CD4-positive, alpha-beta T cell (primary cell): ENCODE results near the gene NFIC. TPM values are rescaled to one million over a fixed set of nuclear protein-coding genes. Genes with fewer than 3 reads are reported as not detected.

Source experiments
- ATAC-seq: fragments of 200-7000 bp; cut with Tn5 transposase; one replicate; pipeline ENCODE4 v1.10.0; 2022; ENCODE audit warnings: mild to moderate bottlenecking; ENCODE audit not compliant: poor library complexity
- CTCF ChIA-PET: fragments of 350-600 bp; sonication (Branson Sonifier 250); formaldehyde crosslinking; loops from one replicate; lab custom pipeline; 2021; ENCODE audit warnings: antibody characterized with exemption, inconsistent platforms; lab: Charles Lee
- POLR2A ChIA-PET: fragments of 350-600 bp; sonication (Branson Sonifier 250); formaldehyde crosslinking; loops from one replicate; lab custom pipeline; 2021; ENCODE audit warnings: antibody characterized with exemption, inconsistent platforms; lab: Charles Lee
- DNase-seq, 14 experiments: peaks; one replicate each; pipeline ENCODE4 v3.0.0-alpha.2; 2013 to 2020; ENCODE audit warnings: mixed read lengths in 2 of 14
- H3K27ac ChIP-seq, 2 donors: one replicate each; pipeline versions ENCODE4 v1.5.1 to v1.7.0; 2013; ENCODE audit warnings: low read length in 2 of 2, low read depth in 1 of 2, mild to moderate bottlenecking in 1 of 2
- H3K27me3 ChIP-seq, 2 experiments: 1 replicate in 1 of 2; 2 replicates in 1 of 2; pipeline versions ENCODE4 v1.6.1 to v1.7.0; 2013; ENCODE audit warnings: low read length in 2 of 2, control low read depth in 1 of 2, mild to moderate bottlenecking in 1 of 2, moderate library complexity in 1 of 2; ENCODE audit not compliant: insufficient read depth in 2 of 2, control insufficient read depth in 1 of 2
- H3K36me3 ChIP-seq: one replicate; pipeline ENCODE4 v1.6.1; 2013; ENCODE audit warnings: low read length, control low read depth; ENCODE audit not compliant: insufficient read depth
- H3K4me1 ChIP-seq: one replicate; pipeline ENCODE4 v1.6.1; 2013; ENCODE audit warnings: low read length, control low read depth; ENCODE audit not compliant: insufficient read depth
- H3K4me3 ChIP-seq: one replicate; pipeline ENCODE4 v1.5.1; 2013; ENCODE audit warnings: mild to moderate bottlenecking, low read length, moderate library complexity
- H3K9me3 ChIP-seq, 2 experiments: 1 replicate in 1 of 2; 2 replicates in 1 of 2; pipeline versions ENCODE4 v1.6.1 to v1.7.0; 2013; ENCODE audit warnings: low read length in 2 of 2, mild to moderate bottlenecking in 2 of 2, control low read depth in 1 of 2, moderate library complexity in 1 of 2; ENCODE audit not compliant: control insufficient read depth in 1 of 2, insufficient read depth in 1 of 2
- H3K27ac Mint-ChIP-seq: one replicate; pipeline ENCODE4 v1.8.0; 2020; ENCODE audit warnings: mixed read lengths
- H3K27me3 Mint-ChIP-seq: one replicate; pipeline ENCODE4 v1.8.0; 2021; ENCODE audit warnings: mixed read lengths
- H3K36me3 Mint-ChIP-seq: one replicate; pipeline ENCODE4 v1.8.0; 2021; ENCODE audit warnings: low read depth, mixed read lengths
- H3K4me1 Mint-ChIP-seq: one replicate; pipeline ENCODE4 v1.8.0; 2021; ENCODE audit warnings: low read depth, mixed read lengths
- H3K4me3 Mint-ChIP-seq: one replicate; pipeline ENCODE4 v1.8.0; 2020; ENCODE audit warnings: mild to moderate bottlenecking, mixed read lengths
- H3K9me3 Mint-ChIP-seq: one replicate; pipeline ENCODE4 v1.8.0; 2020; ENCODE audit warnings: mixed read lengths
- intact Hi-C, 2 experiments: fragments of 100-400 bp; cut with DNase I in 1 of 2; cut with micrococcal nuclease in 1 of 2; formaldehyde crosslinking; loops; one replicate each; pipeline versions ENCODE4 v1.15.1 to v1.9.0; 2023 to 2025; cut with DNase I, micrococcal nuclease
- total RNA-seq, 174 experiments: library from RNA in 2 of 174; stranded (reverse) in 2 of 174; gene quantifications; one replicate each; pipeline ENCODE4 v1.2.3 and lab custom pipeline; 2021 to 2026
- TF ChIP-seq, protein P1 (sequence below): fragments of 200-600 bp; IDR thresholded peaks from one replicate; pipeline ENCODE4 v1.8.0; 2022; ENCODE audit warnings: antibody characterized with exemption, mild to moderate bottlenecking

NFIC gene
- total RNA-seq, 2 experiments from 2014 or later = 22.1 to 22.2 TPM

DNA sequence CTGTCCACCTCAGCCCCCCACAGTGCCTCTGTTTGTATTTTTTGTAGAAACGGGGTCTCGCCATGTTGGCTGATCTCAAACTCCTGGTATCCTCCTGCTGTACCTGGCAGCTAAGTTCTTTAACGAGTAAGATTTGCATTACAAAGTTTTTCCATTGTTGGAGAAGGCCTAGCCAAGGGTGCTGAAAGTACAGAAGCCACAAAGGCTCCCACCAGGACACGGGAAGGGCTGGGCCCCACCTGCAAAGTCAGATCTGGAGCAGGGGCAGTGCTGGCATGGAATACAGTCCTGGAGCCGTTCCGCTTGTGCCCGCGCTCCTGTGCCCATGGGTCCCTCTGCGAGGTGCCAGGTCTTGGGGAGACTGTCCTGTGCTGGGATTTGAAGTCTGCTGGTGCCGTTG, 151.9 kb downstream of the NFIC start:
- CTCF ChIA-PET = interaction anchor here (0.6 kb wide), 1 partner anchor 13 kb away, joined by 3 read pairs; no protein-coding TSS in a partner anchor
- no peaks in the 10 kb centered on the region for H3K9me3 Mint-ChIP-seq

DNA sequence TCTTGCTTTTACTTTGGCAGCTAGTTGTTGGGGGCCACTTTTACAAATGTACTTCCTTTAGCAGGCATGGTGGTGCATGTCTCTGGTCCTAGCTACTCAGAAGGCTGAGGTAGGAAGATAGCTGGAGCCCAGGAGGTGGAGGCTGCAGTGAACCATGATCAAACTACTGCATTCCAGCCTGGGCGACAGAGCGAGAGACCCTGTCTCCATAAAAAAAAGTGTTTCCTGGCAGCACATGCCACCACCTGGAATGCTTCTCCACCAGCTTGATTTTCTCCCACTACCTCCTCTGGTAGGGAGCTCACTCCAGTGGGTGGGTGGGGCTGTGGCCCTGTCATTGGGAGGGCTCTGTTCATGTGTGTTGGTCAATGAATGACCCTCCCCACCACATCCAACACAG, 152.3 kb downstream of the NFIC start:
- ATAC-seq (no peak), DNase-seq (no peak)
- peaks cover 41% of the 10 kb centered on the region for H3K36me3 ChIP-seq
- no peaks in the 10 kb centered on the region for H3K27me3 ChIP-seq
- H3K27me3 Mint-ChIP-seq = no peaks in the 10 kb centered on the region
- ChIA-PET POLR2A (no interaction called here), CTCF (no interaction called here)
- H3K36me3 Mint-ChIP-seq = peaks cover 13% of the 10 kb centered on the region
- H3K27ac Mint-ChIP-seq = no peak overlapping the region
- peaks cover 35% of the 10 kb centered on the region for H3K4me1 ChIP-seq
- TF ChIP-seq, protein P1, sequence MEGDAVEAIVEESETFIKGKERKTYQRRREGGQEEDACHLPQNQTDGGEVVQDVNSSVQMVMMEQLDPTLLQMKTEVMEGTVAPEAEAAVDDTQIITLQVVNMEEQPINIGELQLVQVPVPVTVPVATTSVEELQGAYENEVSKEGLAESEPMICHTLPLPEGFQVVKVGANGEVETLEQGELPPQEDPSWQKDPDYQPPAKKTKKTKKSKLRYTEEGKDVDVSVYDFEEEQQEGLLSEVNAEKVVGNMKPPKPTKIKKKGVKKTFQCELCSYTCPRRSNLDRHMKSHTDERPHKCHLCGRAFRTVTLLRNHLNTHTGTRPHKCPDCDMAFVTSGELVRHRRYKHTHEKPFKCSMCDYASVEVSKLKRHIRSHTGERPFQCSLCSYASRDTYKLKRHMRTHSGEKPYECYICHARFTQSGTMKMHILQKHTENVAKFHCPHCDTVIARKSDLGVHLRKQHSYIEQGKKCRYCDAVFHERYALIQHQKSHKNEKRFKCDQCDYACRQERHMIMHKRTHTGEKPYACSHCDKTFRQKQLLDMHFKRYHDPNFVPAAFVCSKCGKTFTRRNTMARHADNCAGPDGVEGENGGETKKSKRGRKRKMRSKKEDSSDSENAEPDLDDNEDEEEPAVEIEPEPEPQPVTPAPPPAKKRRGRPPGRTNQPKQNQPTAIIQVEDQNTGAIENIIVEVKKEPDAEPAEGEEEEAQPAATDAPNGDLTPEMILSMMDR = no peak
- peaks cover 46% of the 10 kb centered on the region for H3K4me1 Mint-ChIP-seq
- no peak overlapping the region for H3K4me3 Mint-ChIP-seq
- intact Hi-C loops = no loop called here
- no peak overlapping the region for H3K4me3 ChIP-seq
- no peak overlapping the region for H3K27ac ChIP-seq
- H3K9me3 Mint-ChIP-seq = no peaks in the 10 kb centered on the region
- no peaks in the 10 kb centered on the region for H3K9me3 ChIP-seq

More for the DNA sequence above, 151.9 kb downstream of the NFIC start:
- DNase-seq = no peak
- Histone ChIP-seq H3K4me3 (no peak overlapping the region), H3K9me3 (no peaks in the 10 kb centered on the region), H3K27ac (no peak overlapping the region), H3K36me3 (peaks cover 36% of the 10 kb centered on the region), H3K27me3 (no peaks in the 10 kb centered on the region), H3K4me1 (peaks cover 38% of the 10 kb centered on the region)
- Mint-ChIP-seq H3K36me3 (peaks cover 9% of the 10 kb centered on the region), H3K4me3 (no peak overlapping the region), H3K27ac (peak overlapping the region; percentile 30), H3K27me3 (no peaks in the 10 kb centered on the region), H3K4me1 (peaks cover 48% of the 10 kb centered on the region)
- intact Hi-C loops = no loop called here
- POLR2A ChIA-PET = no interaction called here
- ATAC-seq = no peak
- TF ChIP-seq, protein P1 = no peak

Other genes starting within 250 kb of the NFIC start
- 10 to 100 TPM; 12.1 to 14.9 TPM for gene GNA15, start 230.6 kb upstream of the NFIC start, total RNA-seq
- gene S1PR4, start 187.8 kb upstream of the NFIC start, total RNA-seq = 10 to 100 TPM; 70.2 to 73.7 TPM
- 10 to 100 TPM; 49.6 to 51.9 TPM for gene NCLN, start 180.7 kb upstream of the NFIC start, total RNA-seq
- under 1 TPM; 0.36 TPM for gene CELF5, start 141.9 kb upstream of the NFIC start, total RNA-seq
- gene SMIM24, start 113.9 kb downstream of the NFIC start, total RNA-seq = not detected
- not detected for gene SMIM44, start 116.9 kb downstream of the NFIC start, total RNA-seq
- gene DOHH, start 134.1 kb downstream of the NFIC start, total RNA-seq = 1 to 10 TPM; 3.9 to 4.7 TPM
- gene FZR1, start 139.7 kb downstream of the NFIC start, total RNA-seq = 100 to 1,000 TPM; 109 to 116 TPM
- 1 to 10 TPM; 5.7 to 6.0 TPM for gene TEKTIP1, start 172.6 kb downstream of the NFIC start, total RNA-seq
- 10 to 100 TPM; 62.5 to 65.0 TPM for gene MFSD12, start 191.0 kb downstream of the NFIC start, total RNA-seq
- gene HMG20B, start 206.4 kb downstream of the NFIC start, total RNA-seq = 10 to 100 TPM; 34.3 to 36.6 TPM
- 1 to 10 TPM; 1.1 TPM for gene GIPC3, start 218.9 kb downstream of the NFIC start, total RNA-seq
- gene TBXA2R, start 240.3 kb downstream of the NFIC start, total RNA-seq = under 1 TPM; 0.47 to 0.75 TPM